Esophagus muscularis mucosa (tissue), 4 donors: ENCODE results near the gene ZNF181. TPM values are rescaled to one million over a fixed set of nuclear protein-coding genes. Genes with fewer than 3 reads are reported as not detected.

ENCODE experiments used
- DNase-seq: peaks from one replicate; pipeline ENCODE4 v3.0.0-alpha.2; 2017; ENCODE audit errors: extremely low spot score
- H3K27ac ChIP-seq, 4 donors: fragments of 200-600 bp; sonication (generic); replicated peaks in 1 of 4; 1 replicate in 3 of 4; 2 replicates in 1 of 4; pipeline ENCODE4 v1.5.1; 2016 to 2019; ENCODE audit warnings: mild to moderate bottlenecking in 1 of 4
- H3K27me3 ChIP-seq, 4 donors: fragments of 200-600 bp; sonication (generic); one replicate each; pipeline versions ENCODE4 v1.5.1 to v1.6.0; 2016 to 2019
- H3K36me3 ChIP-seq, 4 donors: fragments of 200-600 bp; sonication (generic); one replicate each; pipeline ENCODE4 v1.5.1; 2016 to 2019
- H3K4me1 ChIP-seq, 4 donors: fragments of 200-600 bp; sonication (generic); one replicate each; pipeline ENCODE4 v1.5.1; 2016 to 2019
- H3K4me3 ChIP-seq, 4 donors: fragments of 200-600 bp; sonication (generic); 1 replicate in 2 of 4; 2 replicates in 2 of 4; pipeline ENCODE4 v1.5.1; 2016 to 2019; ENCODE audit warnings: mild to moderate bottlenecking in 4 of 4, moderate library complexity in 1 of 4
- H3K9me3 ChIP-seq, 4 donors: fragments of 200-600 bp; sonication (generic); 1 replicate in 3 of 4; 2 replicates in 1 of 4; pipeline ENCODE4 v1.5.1; 2016 to 2019
- CTCF ChIP-seq, 3 experiments: fragments of 200-600 bp in 2 of 3; fragments of 450-650 bp in 1 of 3; sonication (generic) in 2 of 3; IDR thresholded peaks; one replicate each; pipeline ENCODE4 v1.5.1; 2017 to 2019; ENCODE audit warnings: antibody characterized with exemption in 3 of 3, mild to moderate bottlenecking in 2 of 3, moderate library complexity in 1 of 3
- EP300 ChIP-seq: sonication (generic); formaldehyde crosslinking; IDR thresholded peaks from one replicate; pipeline ENCODE4 v1.6.1; 2017; ENCODE audit warnings: antibody characterized with exemption
- POLR2A ChIP-seq: fragments of 450-650 bp; IDR thresholded peaks from one replicate; pipeline ENCODE4 v1.6.1; 2017; ENCODE audit warnings: antibody characterized with exemption, moderate library complexity, mild to moderate bottlenecking, low read depth
- POLR2AphosphoS5 ChIP-seq, 2 donors: sonication (generic); formaldehyde crosslinking; IDR thresholded peaks; one replicate each; pipeline ENCODE4 v1.6.1; 2017; ENCODE audit warnings: antibody characterized with exemption in 2 of 2
- WGBS: methylation state at CpG from one replicate; pipeline ENCODE4 v1.1.5; 2018; 5-methylcytosine and 5-hydroxymethylcytosine counted together
- intact Hi-C: fragments of 100-400 bp; cut with DNase I; formaldehyde crosslinking; loops from one replicate; pipeline ENCODE4 v1.15.1; 2023
- total RNA-seq, 4 donors: library from RNA; depleted of rRNA; stranded (reverse); fragments of >200 nt; gene quantifications; one replicate each; pipeline versions ENCODE4 v1.1.0 to v1.2.1, GENCODE V29; 2016

Gene ZNF181
- total RNA-seq, 4 donors from 2014 or later, result 22.6 to 31.6 (median 26.0) TPM

DNA sequence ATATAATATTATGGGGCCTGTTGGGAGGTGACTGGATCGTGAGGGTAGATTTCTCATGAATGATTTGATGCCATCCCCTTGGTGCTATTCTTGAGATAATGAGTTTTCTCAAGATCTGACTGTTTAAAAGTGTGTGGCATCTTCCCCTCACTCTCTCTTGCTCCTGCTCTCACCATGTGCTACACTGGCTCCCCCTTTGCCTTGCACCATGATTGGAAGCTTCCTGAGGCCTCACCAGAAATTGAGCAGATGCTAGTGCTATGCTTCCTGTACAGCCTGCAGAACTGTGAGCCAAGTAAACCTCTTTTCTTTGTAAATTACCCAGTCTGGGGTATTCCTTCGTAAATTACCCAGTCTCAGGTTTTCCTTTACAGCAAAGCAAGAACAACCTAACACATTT lies 40.8 kb downstream of the ZNF181 start:
- DNase-seq, result peak; percentile 55
- TF ChIP-seq POLR2AphosphoS5 (IDR thresholded peaks at IDR 0.05) (no peak), CTCF (IDR thresholded peaks at IDR 0.05) (no peak), EP300 (no peak), POLR2A (no peak)
- intact Hi-C loops, result loop anchor here (10.0 kb wide), 1 partner anchor 100 kb away; the partner anchor contains the start of genes SCGB2B2 and ZNF302
- Histone ChIP-seq H3K4me1 (peaks cover 12 to 16% (median 14%) of the 10 kb centered on the region in 4 donors), H3K9me3 (no peaks in the 10 kb centered on the region), H3K27me3 (no peaks in the 10 kb centered on the region), H3K4me3 (no peak overlapping the region), H3K36me3 (peaks cover 0 to 6% (median 3%) of the 10 kb centered on the region in 4 donors), H3K27ac (no peak overlapping the region)
- 64% methylated on average over 2 of the region's 2 CpGs for WGBS

GRCh38 chr19:34778342-34778741 lies 44.3 kb downstream of the ZNF181 start:
- intact Hi-C loops, result loop anchor here (10.0 kb wide), 1 partner anchor 104 kb away; the partner anchor contains the start of genes SCGB2B2 and ZNF302
- Histone ChIP-seq H3K4me3 (no peak overlapping the region), H3K27me3 (no peaks in the 10 kb centered on the region), H3K4me1 (no peaks in the 10 kb centered on the region), H3K36me3 (no peaks in the 10 kb centered on the region), H3K27ac (no peak overlapping the region), H3K9me3 (no peaks in the 10 kb centered on the region)
- TF ChIP-seq EP300, result no peak
- TF ChIP-seq CTCF (IDR thresholded peaks at IDR 0.05), result no peak
- no peak for TF ChIP-seq POLR2AphosphoS5 (IDR thresholded peaks at IDR 0.05)
- WGBS, result 80% methylated on average over 2 of the region's 2 CpGs
- no peak for DNase-seq

GRCh38 chr19:34779652-34780051 lies 45.6 kb downstream of the ZNF181 start:
- Histone ChIP-seq H3K4me1 (no peaks in the 10 kb centered on the region), H3K4me3 (no peak overlapping the region), H3K9me3 (no peaks in the 10 kb centered on the region), H3K27me3 (no peaks in the 10 kb centered on the region), H3K36me3 (no peaks in the 10 kb centered on the region), H3K27ac (no peak overlapping the region)
- intact Hi-C loops, result loop anchor here (10.0 kb wide), 1 partner anchor 105 kb away; the partner anchor contains the start of genes SCGB2B2 and ZNF302
- DNase-seq, result peak; percentile 39
- TF ChIP-seq POLR2A (no peak), CTCF (IDR thresholded peaks at IDR 0.05) (no peak)
- WGBS, result 67% methylated on average over 3 of the region's 3 CpGs

GRCh38 chr19:34786236-34786635 lies 52.2 kb downstream of the ZNF181 start:
- no peaks in the 10 kb centered on the region for H3K36me3 ChIP-seq
- no peaks in the 10 kb centered on the region for H3K27me3 ChIP-seq
- TF ChIP-seq CTCF (IDR thresholded peaks at IDR 0.05) (no peak), POLR2AphosphoS5 (IDR thresholded peaks at IDR 0.05) (no peak), POLR2A (no peak), EP300 (no peak)
- no peak overlapping the region for H3K4me3 ChIP-seq
- H3K9me3 ChIP-seq, result no peaks in the 10 kb centered on the region
- 81% methylated on average over 5 of the region's 5 CpGs for WGBS
- no peaks in the 10 kb centered on the region for H3K4me1 ChIP-seq
- intact Hi-C loops, result no loop called here
- H3K27ac ChIP-seq, result no peak overlapping the region
- DNase-seq, result peak; percentile 86
